Midbrain (tissue), 1 donor: ENCODE results near the gene APBB3.

Experiments used
- DNase-seq: peaks from one replicate; lab custom pipeline; 2025; lab: John Stamatoyannopoulos, UW

APBB3 gene

GRCh38 chr5:140553657-140554056 is 10.7 kb downstream of the APBB3 start:
- DNase-seq = no peak

- no peak for DNase-seq
These were observed 12.5 kb downstream of the APBB3 start for GRCh38 chr5:140551872-140552271.

DNA sequence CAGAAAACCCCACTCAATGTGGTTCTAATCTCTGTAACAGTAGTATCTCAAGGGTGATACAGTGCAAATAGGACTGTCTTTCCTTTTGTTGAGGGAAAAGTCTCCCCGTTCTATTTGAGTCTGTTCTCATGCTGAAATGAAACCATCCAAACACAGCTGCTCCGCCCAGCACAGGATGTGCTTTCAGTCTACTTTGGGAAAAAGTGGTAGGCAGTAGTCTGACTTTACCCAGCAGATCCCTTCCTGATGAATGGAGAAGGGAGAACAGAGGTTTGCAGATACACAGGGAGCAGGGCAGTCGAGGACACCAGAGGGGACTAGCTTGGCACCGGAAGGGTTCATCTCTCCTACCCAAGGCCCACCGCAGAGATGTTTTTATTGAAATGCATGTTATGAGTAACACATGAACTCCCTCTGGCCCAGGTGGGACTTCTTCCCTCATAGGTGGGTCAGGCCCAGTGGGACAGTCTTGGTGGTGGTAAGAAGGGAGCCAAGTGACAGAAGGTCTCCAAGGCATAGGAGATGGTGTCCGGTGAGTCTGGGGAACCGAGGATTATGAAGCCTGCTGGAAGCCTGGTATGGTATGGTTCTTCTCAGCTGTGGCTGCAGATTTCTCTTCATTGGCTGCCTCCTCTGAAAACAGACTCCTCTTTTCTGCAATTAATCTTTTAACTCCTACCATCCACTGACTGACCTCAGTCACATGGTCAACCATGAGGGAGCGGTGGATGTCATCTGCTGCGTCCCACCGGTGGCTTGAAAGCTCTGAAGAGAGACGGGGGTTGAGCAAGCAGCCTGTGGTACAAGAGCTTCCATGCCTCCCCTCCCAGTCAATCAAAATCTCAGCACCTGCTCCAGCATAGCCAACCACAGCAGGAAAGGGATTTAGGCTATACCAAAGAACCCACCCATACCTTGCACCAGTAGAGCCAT is 14.0 kb downstream of the APBB3 start:
- no peak for DNase-seq

DNA sequence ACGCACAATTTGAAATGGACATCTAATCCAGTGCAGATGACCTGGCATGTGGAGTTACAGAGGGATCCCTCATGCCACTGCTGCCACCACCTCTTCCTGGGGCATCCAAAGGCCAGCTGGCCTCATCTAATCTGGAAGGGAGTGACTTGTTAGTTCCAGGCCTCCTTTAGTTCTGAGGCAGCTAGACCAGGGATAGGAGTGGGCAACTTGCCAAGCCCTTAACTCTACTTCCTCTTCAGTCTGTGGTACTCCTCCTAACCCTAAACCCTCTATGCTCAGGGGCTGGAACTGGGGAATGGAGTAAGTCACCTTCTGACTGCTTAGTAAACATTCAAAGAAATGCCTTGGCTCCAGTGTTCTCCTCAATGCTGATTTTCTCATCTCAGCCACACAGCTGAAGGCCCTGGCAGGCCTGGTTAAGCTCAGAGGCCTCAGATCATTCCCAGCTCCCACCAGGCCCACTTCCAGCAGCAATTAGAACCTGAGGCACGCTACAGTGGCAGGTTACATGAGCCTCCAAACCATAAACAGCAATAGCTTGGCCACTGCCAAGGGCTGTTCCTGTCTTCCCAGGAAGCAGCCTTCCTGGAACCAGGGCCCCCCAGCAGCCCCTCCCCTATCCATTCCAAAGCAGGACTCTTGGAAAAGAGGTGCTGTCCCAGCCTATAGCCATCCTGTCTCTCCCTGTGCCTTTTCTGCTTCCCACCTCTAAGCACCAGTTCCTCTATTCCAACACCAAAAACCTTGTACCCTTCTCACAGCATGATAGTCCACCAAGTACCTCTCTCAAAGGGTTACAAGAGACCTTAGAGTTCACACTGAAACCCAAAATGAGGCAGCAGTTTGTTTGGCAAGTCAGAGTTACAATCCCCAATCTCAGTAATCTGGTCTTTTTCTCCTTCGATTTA is 14.9 kb downstream of the APBB3 start:
- DNase-seq = peak; percentile 17

GRCh38 chr5:140548791-140549190 is 15.6 kb downstream of the APBB3 start:
- DNase-seq = no peak

GRCh38 chr5:140548300-140548688 is 16.1 kb downstream of the APBB3 start:
- no peak for DNase-seq

GRCh38 chr5:140547508-140548299 is 16.7 kb downstream of the APBB3 start, which contains the start of gene EIF4EBP3:
Gene EIF4EBP3, plus strand, starts transcription at chr5:140547662. Its CDS starts 76 bp downstream, at chr5:140547738.
- peak; percentile 97 for DNase-seq

- DNase-seq = no peak
These were observed 17.4 kb downstream of the APBB3 start for GRCh38 chr5:140546851-140547507.

DNA sequence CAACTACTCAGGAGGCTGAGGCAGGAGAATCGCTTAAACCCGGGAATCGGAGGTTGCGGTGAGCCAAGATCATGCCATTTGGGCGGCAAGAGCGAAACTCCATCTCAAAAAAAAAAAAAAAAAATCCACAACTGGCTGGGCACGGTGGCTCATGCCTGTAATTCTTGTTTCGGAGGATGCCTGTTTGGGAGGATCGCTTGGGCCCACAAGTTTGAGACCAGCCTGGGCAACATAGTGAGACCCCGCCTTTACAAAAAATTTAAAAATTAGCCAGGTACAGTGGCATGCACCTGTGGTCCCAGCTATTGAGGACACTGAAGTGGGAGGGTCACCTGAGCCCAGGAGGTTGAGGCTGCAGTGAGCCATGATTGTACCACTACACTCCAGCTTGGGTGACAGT is 18.8 kb downstream of the APBB3 start:
- DNase-seq = no peak

DNA sequence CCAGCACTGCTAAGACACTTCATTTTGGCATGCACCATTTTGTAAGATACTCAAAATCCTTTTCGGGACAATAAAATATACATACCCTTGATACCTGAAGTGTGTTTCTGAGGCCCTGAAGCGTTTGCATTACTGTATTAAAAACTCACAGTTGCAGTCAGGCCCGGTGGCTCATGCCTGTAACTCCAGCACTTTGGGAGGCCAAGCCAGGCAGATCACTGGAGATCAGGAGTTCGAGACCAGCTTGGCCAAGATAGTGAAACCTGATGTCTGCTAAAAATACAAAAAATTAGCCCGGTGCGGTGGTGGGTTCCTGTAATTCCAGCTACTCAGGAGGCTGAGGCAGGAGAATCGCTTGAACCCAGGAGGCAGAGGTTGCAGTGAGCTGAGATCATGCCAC is 19.4 kb downstream of the APBB3 start:
- no peak for DNase-seq

DNA sequence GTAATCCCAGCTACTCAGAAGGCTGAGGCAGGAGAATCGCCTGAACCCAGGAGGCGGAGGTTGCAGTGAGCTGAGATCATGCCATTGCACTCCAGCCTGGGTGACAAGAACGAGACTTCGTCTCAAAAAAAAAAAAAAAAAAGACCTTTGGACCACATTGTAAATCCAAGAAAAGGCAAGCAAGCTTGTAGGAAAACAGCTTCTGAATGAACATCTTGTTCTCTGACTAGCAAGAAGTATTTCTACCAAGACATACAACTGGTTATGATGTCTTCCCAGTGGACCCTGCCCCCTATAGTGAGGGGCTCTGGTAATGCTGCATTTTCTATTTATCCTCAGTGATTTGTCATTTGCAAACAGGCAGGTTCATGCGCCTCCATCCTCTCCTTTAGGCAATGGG is 21.4 kb downstream of the APBB3 start:
- no peak for DNase-seq

DNA sequence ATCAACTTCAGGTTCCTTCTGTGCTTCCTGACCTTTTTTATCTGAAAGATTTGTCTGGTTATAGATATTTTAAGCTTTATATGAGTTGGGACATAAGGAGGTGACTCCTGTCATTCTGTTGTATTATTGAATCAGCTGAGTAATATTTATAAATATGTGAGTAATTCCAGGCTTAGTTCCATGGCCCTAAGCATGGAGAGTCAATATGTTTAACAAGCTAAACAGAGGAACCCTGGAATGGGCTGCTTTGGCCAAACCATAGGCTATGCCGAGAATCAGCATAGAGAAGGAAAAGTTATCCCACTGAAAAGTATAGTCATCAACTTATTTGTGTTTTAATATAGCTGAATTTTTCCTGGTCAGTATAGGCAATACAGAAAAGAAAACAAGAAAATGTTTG is 24.2 kb downstream of the APBB3 start:
- DNase-seq = no peak

- no peak for DNase-seq
These were observed 40.4 kb downstream of the APBB3 start for GRCh38 chr5:140524003-140524402.

DNA sequence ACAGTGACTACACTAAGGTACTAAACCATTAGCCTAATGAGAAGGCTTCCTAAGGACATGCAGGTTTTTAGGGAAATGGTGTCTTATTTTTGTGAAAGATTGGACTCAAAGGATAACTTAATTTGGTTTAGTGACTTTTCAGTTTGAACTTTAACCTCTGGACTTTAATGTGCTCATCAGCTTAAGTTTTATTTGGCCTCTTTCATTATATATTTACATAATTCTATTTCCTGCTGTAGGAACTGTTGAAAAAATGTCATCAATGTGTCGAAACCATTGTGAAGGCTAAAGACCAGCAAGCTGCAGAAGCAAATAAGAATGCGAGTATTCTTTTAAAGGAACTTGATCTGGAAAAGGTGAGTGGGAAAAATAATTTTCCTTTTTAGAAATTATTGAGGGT is 51.3 kb downstream of the APBB3 start:
- DNase-seq = no peak

DNA sequence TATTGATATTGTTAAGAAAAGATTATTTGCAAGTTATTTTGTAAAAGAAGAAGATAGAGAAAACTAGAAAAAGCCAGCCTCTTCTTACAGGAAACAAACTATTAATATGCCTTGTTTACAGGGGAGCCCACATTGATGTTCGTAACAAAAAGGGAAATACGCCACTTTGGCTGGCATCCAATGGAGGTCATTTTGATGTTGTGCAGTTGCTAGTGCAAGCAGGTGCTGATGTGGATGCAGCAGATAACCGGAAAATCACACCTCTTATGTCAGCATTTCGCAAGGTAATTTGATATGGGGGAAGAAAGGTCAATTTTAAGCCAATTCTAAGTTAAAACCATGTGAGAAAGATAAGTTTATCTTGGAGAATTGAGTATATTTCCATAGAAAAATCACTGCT is 54.5 kb downstream of the APBB3 start:
- no peak for DNase-seq
